ENCODE measurements around the gene TSHZ2.

- no peak for TF ChIP-seq GATA3 (IDR thresholded peaks at IDR 0.05; ENCODE audit: low read depth, low read length)
- no peak for TF ChIP-seq GATA2 (IDR thresholded peaks at IDR 0.05; ENCODE audit: low read depth, low read length)
Measured at GRCh38 chr20:53080687-53080962, 108.5 kb downstream of the TSHZ2 start.
